GM18519 (cell line): ENCODE data around the gene C16orf74.

Experiments
- ATAC-seq: cut with Tn5 transposase; IDR thresholded peaks from one replicate; pipeline ENCODE4 v1.9.1; 2021; ENCODE audit warnings: mild to moderate bottlenecking, moderate library complexity; ENCODE audit not compliant: unreplicated experiment, low FRiP score

C16orf74 gene

GRCh38 chr16:85751698-85752501, 1.0 kb upstream of the C16orf74 start:
- ATAC-seq, result no peak

GRCh38 chr16:85750146-85750826, 610 bp downstream of the C16orf74 start:
- no peak for ATAC-seq

- ATAC-seq, result no peak
Measured at GRCh38 chr16:85749771-85750145, 1.1 kb downstream of the C16orf74 start.

GRCh38 chr16:85746460-85747215, 4.3 kb downstream of the C16orf74 start:
- no peak for ATAC-seq

- no peak for ATAC-seq
Measured at GRCh38 chr16:85738923-85739715, 11.8 kb downstream of the C16orf74 start.

GRCh38 chr16:85736921-85737320, 14.0 kb downstream of the C16orf74 start:
- no peak for ATAC-seq

- no peak for ATAC-seq
Measured at GRCh38 chr16:85735946-85736345, 14.9 kb downstream of the C16orf74 start.

- no peak for ATAC-seq
Measured at GRCh38 chr16:85735225-85735635, 15.7 kb downstream of the C16orf74 start.

- ATAC-seq, result no peak
Measured at GRCh38 chr16:85734311-85735017, 16.4 kb downstream of the C16orf74 start.

GRCh38 chr16:85733839-85734170, 17.1 kb downstream of the C16orf74 start:
- no peak for ATAC-seq

- ATAC-seq, result no peak
Measured at GRCh38 chr16:85733155-85733838, 17.6 kb downstream of the C16orf74 start.

GRCh38 chr16:85731179-85731578, 19.7 kb downstream of the C16orf74 start:
- no peak for ATAC-seq

GRCh38 chr16:85730186-85730465, 20.8 kb downstream of the C16orf74 start:
- ATAC-seq, result no peak

- ATAC-seq, result no peak
Measured at GRCh38 chr16:85729452-85730185, 21.3 kb downstream of the C16orf74 start.

- no peak for ATAC-seq
Measured at GRCh38 chr16:85728879-85729278, 22.0 kb downstream of the C16orf74 start.

- no peak for ATAC-seq
Measured at GRCh38 chr16:85724936-85725335, 26.0 kb downstream of the C16orf74 start.

- ATAC-seq, result no peak
Measured at GRCh38 chr16:85724126-85724879, 26.6 kb downstream of the C16orf74 start.
